Activated B cell treated with CpG ODN at 0.5 μM for 24 hours (primary cell): ENCODE measurements around the gene SH3TC1. TPM values are rescaled to one million over a fixed set of nuclear protein-coding genes. Genes with fewer than 3 reads are reported as not detected.

Source experiments
- ATAC-seq: fragments of 200-7000 bp; cut with Tn5 transposase; one replicate; pipeline ENCODE4 v1.10.0; 2021; ENCODE audit warnings: low read depth, mild to moderate bottlenecking, moderate library complexity
- CTCF ChIA-PET: fragments of 350-600 bp; sonication (Branson Sonifier 250); formaldehyde crosslinking; loops from one replicate; lab custom pipeline; 2021; ENCODE audit warnings: antibody characterized with exemption; lab: Charles Lee
- POLR2A ChIA-PET: fragments of 350-600 bp; sonication (Branson Sonifier 250); formaldehyde crosslinking; loops from one replicate; lab custom pipeline; 2021; ENCODE audit warnings: antibody characterized with exemption; lab: Charles Lee
- DNase-seq: peaks from one replicate; pipeline ENCODE4 v3.0.0; 2022
- H3K27ac Mint-ChIP-seq: one replicate; pipeline ENCODE4 v1.8.0; 2020; ENCODE audit warnings: mixed read lengths
- H3K27me3 Mint-ChIP-seq: one replicate; pipeline ENCODE4 v1.8.0; 2021; ENCODE audit warnings: mixed read lengths
- H3K36me3 Mint-ChIP-seq: one replicate; pipeline ENCODE4 v1.8.0; 2021; ENCODE audit warnings: low read depth, mixed read lengths
- H3K4me1 Mint-ChIP-seq: one replicate; pipeline ENCODE4 v1.8.0; 2021; ENCODE audit warnings: mixed read lengths
- H3K4me3 Mint-ChIP-seq: one replicate; pipeline ENCODE4 v1.8.0; 2020; ENCODE audit warnings: mild to moderate bottlenecking, mixed read lengths
- H3K9me3 Mint-ChIP-seq: one replicate; pipeline ENCODE4 v1.8.0; 2020; ENCODE audit warnings: mixed read lengths
- CTCF ChIP-seq: fragments of 200-600 bp; IDR thresholded peaks from one replicate; pipeline ENCODE4 v1.8.0; 2022; ENCODE audit warnings: antibody characterized with exemption, mild to moderate bottlenecking
- intact Hi-C: fragments of 100-400 bp; cut with micrococcal nuclease; formaldehyde crosslinking; loops from one replicate; pipeline ENCODE4 v1.15.1; 2024
- total RNA-seq: library from RNA; stranded (reverse); gene quantifications from 2 replicates; pipeline ENCODE4 v1.2.3, GENCODE V29; 2022

SH3TC1 gene
- total RNA-seq, 1 donor from 2014 or later = 135 TPM

DNA sequence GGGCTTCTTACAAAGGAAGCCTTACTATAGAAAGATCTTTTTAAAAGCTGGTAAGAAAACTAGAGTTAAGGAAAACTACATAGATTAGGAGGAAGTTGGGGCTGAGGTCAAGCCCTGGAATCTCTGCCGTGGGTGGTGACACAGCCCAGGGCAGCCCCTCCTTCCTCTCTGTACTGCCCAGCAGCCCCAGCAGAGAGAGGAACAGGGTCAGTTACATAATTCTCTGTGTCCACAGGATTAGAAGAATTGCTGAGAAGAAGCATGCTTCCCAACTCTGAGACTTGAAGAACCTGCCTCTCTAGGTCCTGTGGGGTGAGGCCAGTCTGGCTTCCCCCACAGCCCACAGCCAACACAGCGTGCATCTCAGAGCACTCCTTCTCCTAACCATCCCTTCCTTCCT is 31.3 kb upstream of the SH3TC1 start:
- POLR2A ChIA-PET = no interaction called here
- no peak for TF ChIP-seq CTCF
- no peaks in the 10 kb centered on the region for H3K27me3 Mint-ChIP-seq
- no peak overlapping the region for H3K27ac Mint-ChIP-seq
- no peak overlapping the region for H3K4me3 Mint-ChIP-seq
- peaks cover 46% of the 10 kb centered on the region for H3K4me1 Mint-ChIP-seq
- H3K36me3 Mint-ChIP-seq = no peaks in the 10 kb centered on the region
- DNase-seq (no peak), ATAC-seq (no peak)
- peaks cover 4% of the 10 kb centered on the region for H3K9me3 Mint-ChIP-seq
- CTCF ChIA-PET = interaction anchor here (1.0 to 2.2 kb wide), 2 partner anchors 9 to 30 kb away, joined by 3 to 6 read pairs; no protein-coding TSS in a partner anchor
- intact Hi-C loops = no loop called here

- ChIA-PET POLR2A (no interaction called here), CTCF (interaction anchor here (1.0 to 2.2 kb wide), 2 partner anchors 8 to 30 kb away, joined by 3 to 6 read pairs; no protein-coding TSS in a partner anchor)
- Mint-ChIP-seq H3K4me3 (no peak overlapping the region), H3K27me3 (no peaks in the 10 kb centered on the region), H3K27ac (no peak overlapping the region), H3K36me3 (no peaks in the 10 kb centered on the region), H3K9me3 (peaks cover 4% of the 10 kb centered on the region), H3K4me1 (peaks cover 45% of the 10 kb centered on the region)
- intact Hi-C loops = no loop called here
- no peak for TF ChIP-seq CTCF
- ATAC-seq = no peak
- no peak for DNase-seq
Observed at GRCh38 chr4:8168232-8168631, 30.9 kb upstream of the SH3TC1 start.

DNA sequence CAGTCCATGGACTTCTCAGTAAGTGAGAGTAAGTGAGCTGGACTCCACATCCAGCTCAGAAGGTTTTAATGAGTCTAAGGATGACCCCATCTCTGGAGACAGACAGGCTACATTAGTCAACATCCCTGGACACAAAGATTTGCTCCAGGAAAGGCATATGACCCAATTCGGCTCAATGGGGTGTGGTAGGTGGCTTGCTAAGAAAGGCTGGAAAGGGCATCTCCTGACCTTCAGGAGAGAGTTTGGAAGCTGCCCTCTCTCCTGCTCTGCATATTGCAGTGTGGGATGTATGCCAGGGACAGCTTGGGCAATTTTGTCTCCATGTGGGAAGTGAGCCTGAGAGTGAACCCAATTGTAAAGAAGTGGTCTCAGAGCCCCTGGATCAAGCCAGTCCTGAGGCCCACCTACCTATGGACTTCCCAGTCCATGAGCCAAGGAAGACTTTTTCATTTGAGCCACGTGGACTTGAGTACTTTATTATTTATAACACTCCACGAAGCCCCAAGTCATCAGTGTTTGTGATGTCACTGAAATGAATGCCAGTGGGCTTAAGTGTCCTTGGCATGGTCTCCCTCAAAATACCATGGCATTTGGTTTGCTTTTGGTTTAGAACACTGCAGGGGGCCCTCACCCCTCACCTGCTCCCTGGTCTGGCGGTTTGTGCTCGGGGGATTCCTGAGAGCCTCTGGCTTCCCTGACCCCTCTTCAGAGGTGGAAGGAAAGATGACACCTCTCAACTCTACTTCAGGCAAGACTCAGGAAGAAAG is 30.1 kb upstream of the SH3TC1 start:
- DNase-seq = no peak
- Mint-ChIP-seq H3K27ac (no peak overlapping the region), H3K36me3 (no peaks in the 10 kb centered on the region), H3K4me3 (no peak overlapping the region), H3K9me3 (peaks cover 4% of the 10 kb centered on the region), H3K4me1 (peaks cover 38% of the 10 kb centered on the region), H3K27me3 (no peaks in the 10 kb centered on the region)
- no peak for TF ChIP-seq CTCF
- intact Hi-C loops = no loop called here
- ChIA-PET POLR2A (interaction anchor here (1.8 kb wide), 1 partner anchor 30 kb away, joined by 6 read pairs; the partner anchor contains the start of gene SH3TC1), CTCF (interaction anchor here (1.0 to 2.2 kb wide), 2 partner anchors 8 to 29 kb away, joined by 3 to 6 read pairs; no protein-coding TSS in a partner anchor)
- ATAC-seq = no peak

- Mint-ChIP-seq H3K4me1 (peaks cover 31% of the 10 kb centered on the region), H3K9me3 (peaks cover 4% of the 10 kb centered on the region), H3K27ac (no peak overlapping the region), H3K36me3 (no peaks in the 10 kb centered on the region), H3K4me3 (no peak overlapping the region), H3K27me3 (no peaks in the 10 kb centered on the region)
- intact Hi-C loops = no loop called here
- no peak for DNase-seq
- ChIA-PET POLR2A (interaction anchor here (1.8 kb wide), 1 partner anchor 29 kb away, joined by 6 read pairs; the partner anchor contains the start of gene SH3TC1), CTCF (no interaction called here)
- TF ChIP-seq CTCF = no peak
- no peak for ATAC-seq
Observed at GRCh38 chr4:8169763-8170162, 29.3 kb upstream of the SH3TC1 start.

- H3K27me3 Mint-ChIP-seq = no peaks in the 10 kb centered on the region
- no peak overlapping the region for H3K4me3 Mint-ChIP-seq
- H3K27ac Mint-ChIP-seq = no peak overlapping the region
- intact Hi-C loops = no loop called here
- ATAC-seq = no peak
- no peaks in the 10 kb centered on the region for H3K36me3 Mint-ChIP-seq
- CTCF ChIA-PET = no interaction called here
- H3K4me1 Mint-ChIP-seq = peaks cover 25% of the 10 kb centered on the region
- peaks cover 4% of the 10 kb centered on the region for H3K9me3 Mint-ChIP-seq
- TF ChIP-seq CTCF = no peak
- no peak for DNase-seq
- POLR2A ChIA-PET = interaction anchor here (1.8 kb wide), 1 partner anchor 29 kb away, joined by 6 read pairs; the partner anchor contains the start of gene SH3TC1
Observed at GRCh38 chr4:8170341-8170740, 28.7 kb upstream of the SH3TC1 start.
